ENCODE data around the gene ELP2.

Gene ELP2

DNA sequence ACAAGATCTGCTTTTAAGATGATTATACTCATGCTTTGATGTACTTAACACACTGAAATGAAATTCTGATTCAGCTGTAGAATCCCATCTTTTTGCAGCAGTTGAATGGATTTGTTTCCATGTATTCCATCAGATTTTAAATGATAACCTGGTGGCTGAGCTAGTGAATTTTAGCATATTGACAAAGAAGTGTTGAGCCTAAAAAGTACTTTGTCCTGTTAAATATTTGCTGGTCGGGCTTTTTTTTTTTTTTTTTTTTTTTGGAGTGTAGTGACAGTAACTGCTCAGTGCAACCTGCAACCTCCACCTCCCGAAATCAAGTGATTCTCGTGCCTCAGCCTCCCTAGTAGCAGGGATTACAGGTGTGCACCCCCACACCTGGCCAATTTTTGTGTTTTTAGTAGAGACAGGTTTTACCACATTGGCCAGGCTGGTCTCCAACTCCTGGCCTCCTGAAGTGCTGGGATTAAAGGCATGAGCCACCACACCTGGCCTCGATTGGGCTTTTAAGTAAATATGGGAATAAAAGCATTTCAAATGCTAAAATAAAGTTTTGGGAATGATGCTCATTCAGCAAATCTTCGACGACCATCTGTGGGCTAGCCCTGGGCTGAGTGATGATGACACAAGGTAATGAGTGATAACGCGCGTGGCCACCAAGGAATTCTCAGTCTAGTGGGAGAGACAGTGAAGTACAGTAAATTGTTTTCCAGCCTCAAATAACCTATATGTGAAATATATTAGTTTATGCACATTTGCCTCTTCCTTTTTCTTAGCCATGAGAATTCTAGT, 2.2 kb downstream of the ELP2 start:
- Histone ChIP-seq H3K27ac (ENCODE audit: insufficient read depth, low read length, poor library complexity, severe bottlenecking) (no peak overlapping the region), H3K4me3 (ENCODE audit: insufficient read depth, low read depth, low read length, poor library complexity, severe bottlenecking) (no peak overlapping the region)

DNA sequence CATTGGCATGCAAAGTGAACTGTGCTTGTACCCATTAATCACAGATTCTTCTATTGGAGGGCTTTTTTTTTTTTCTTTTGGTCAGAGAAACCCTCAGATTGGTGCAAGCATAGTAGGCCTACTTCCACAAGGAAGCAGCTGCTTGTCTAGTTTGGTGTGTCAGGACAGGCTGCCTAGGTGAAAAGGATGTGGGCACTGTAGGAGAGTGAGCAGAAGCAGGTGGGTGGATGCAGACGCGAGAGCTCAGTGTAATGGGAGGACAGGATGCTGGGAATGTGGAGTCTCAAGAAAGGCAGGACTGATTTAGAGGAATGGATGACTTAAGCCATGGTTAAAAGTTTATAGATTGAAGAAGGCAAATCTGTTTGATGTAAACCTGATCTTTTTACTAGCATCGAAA, 3.1 kb downstream of the ELP2 start:
- H3K36me3 ChIP-seq (ENCODE audit: control insufficient read depth, insufficient read depth, low read length), result peaks cover 11% of the 10 kb centered on the region
- no peak for DNase-seq
- H3K27ac ChIP-seq (ENCODE audit: insufficient read depth, low read length, poor library complexity, severe bottlenecking), result no peak overlapping the region
- no peaks in the 10 kb centered on the region for H3K27me3 ChIP-seq (replicated peaks; ENCODE audit: control insufficient read depth, insufficient read depth, low read length, poor library complexity, severe bottlenecking)
- peaks cover 33% of the 10 kb centered on the region for H3K4me1 ChIP-seq (ENCODE audit: control insufficient read depth, insufficient read depth, low read length, poor library complexity, severe bottlenecking)
- no peak overlapping the region for H3K4me3 ChIP-seq (ENCODE audit: insufficient read depth, low read depth, low read length, poor library complexity, severe bottlenecking)
- H3K9me3 ChIP-seq (ENCODE audit: control insufficient read depth, low read length), result no peaks in the 10 kb centered on the region

More for the DNA sequence above, 2.2 kb downstream of the ELP2 start:
- no peak for DNase-seq
- no peaks in the 10 kb centered on the region for H3K9me3 ChIP-seq (ENCODE audit: control insufficient read depth, low read length)
- H3K4me1 ChIP-seq (ENCODE audit: control insufficient read depth, insufficient read depth, low read length, poor library complexity, severe bottlenecking), result peaks cover 33% of the 10 kb centered on the region
- H3K36me3 ChIP-seq (ENCODE audit: control insufficient read depth, insufficient read depth, low read length), result peaks cover 7% of the 10 kb centered on the region
- no peaks in the 10 kb centered on the region for H3K27me3 ChIP-seq (replicated peaks; ENCODE audit: control insufficient read depth, insufficient read depth, low read length, poor library complexity, severe bottlenecking)

DNA sequence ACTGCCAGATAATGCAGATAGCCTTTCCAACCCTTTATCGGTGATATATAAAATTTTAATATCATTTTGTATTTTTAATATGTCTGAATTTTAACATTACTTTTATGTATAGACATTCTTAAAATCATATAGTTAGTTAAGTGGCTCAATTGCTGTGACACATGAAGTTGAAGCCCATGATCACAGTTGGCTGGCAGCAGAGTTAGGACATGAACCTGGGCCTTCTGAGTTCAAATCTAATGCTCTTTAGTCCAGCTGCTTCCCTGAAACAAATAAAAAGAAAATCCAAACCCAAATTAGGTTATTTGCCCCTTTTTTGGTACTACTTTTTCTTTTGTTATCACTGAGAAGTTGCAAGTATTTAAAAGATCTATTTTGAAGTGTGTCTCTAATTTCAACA, 5.6 kb downstream of the ELP2 start:
- Histone ChIP-seq H3K4me1 (ENCODE audit: control insufficient read depth, insufficient read depth, low read length, poor library complexity, severe bottlenecking) (peaks cover 24% of the 10 kb centered on the region), H3K4me3 (ENCODE audit: insufficient read depth, low read depth, low read length, poor library complexity, severe bottlenecking) (no peak overlapping the region), H3K27me3 (replicated peaks; ENCODE audit: control insufficient read depth, insufficient read depth, low read length, poor library complexity, severe bottlenecking) (no peaks in the 10 kb centered on the region), H3K27ac (ENCODE audit: insufficient read depth, low read length, poor library complexity, severe bottlenecking) (no peak overlapping the region), H3K9me3 (ENCODE audit: control insufficient read depth, low read length) (no peaks in the 10 kb centered on the region), H3K36me3 (ENCODE audit: control insufficient read depth, insufficient read depth, low read length) (peaks cover 27% of the 10 kb centered on the region)
- no peak for DNase-seq

DNA sequence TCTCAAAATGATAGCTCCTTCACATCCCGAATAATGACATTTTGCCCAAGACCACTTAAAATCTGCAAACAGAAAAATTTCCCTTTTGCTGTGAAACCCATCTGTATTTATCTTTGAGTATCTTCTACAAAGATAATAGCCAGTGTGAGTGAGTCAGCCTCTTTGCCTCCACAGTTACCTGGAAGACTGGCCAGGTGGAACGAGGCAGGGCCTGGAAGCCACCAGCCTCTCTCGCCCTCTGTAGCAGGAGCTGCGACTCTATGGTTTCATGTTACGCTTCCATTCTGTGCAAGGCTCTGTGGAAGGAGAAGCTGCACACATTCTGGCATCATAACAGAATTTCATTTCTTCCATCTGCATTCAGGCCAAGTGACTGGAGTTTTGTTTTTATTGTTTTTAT, 9.5 kb downstream of the ELP2 start:
- no peak overlapping the region for H3K27ac ChIP-seq (ENCODE audit: insufficient read depth, low read length, poor library complexity, severe bottlenecking)
- DNase-seq, result no peak
- H3K27me3 ChIP-seq (replicated peaks; ENCODE audit: control insufficient read depth, insufficient read depth, low read length, poor library complexity, severe bottlenecking), result no peaks in the 10 kb centered on the region
- peaks cover 54% of the 10 kb centered on the region for H3K36me3 ChIP-seq (ENCODE audit: control insufficient read depth, insufficient read depth, low read length)
- H3K9me3 ChIP-seq (ENCODE audit: control insufficient read depth, low read length), result no peaks in the 10 kb centered on the region
- H3K4me1 ChIP-seq (ENCODE audit: control insufficient read depth, insufficient read depth, low read length, poor library complexity, severe bottlenecking), result no peaks in the 10 kb centered on the region
- H3K4me3 ChIP-seq (ENCODE audit: insufficient read depth, low read depth, low read length, poor library complexity, severe bottlenecking), result no peak overlapping the region

DNA sequence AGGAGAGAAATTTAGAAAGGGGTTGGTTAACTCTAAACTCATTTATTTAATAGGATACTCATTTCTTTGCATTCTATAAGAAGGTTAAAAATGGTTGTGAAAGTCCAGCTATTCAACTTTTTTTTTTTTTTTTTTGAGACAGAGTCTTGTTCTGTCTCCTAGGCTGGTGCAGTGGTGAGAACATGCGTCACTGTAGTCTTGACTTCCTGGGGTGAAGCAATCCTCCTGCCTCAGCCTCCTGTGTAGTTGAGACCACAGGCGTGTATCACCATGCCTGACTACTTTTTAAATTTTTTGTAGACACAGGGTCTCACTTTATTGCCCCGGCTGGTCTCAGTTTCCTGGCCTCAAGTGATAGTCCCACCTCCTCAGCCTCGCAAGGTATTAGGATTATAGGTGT, 11.9 kb downstream of the ELP2 start:
- Histone ChIP-seq H3K4me3 (ENCODE audit: insufficient read depth, low read depth, low read length, poor library complexity, severe bottlenecking) (no peak overlapping the region), H3K27ac (ENCODE audit: insufficient read depth, low read length, poor library complexity, severe bottlenecking) (no peak overlapping the region), H3K9me3 (ENCODE audit: control insufficient read depth, low read length) (no peaks in the 10 kb centered on the region), H3K27me3 (replicated peaks; ENCODE audit: control insufficient read depth, insufficient read depth, low read length, poor library complexity, severe bottlenecking) (no peaks in the 10 kb centered on the region), H3K4me1 (ENCODE audit: control insufficient read depth, insufficient read depth, low read length, poor library complexity, severe bottlenecking) (no peaks in the 10 kb centered on the region), H3K36me3 (ENCODE audit: control insufficient read depth, insufficient read depth, low read length) (peaks cover 74% of the 10 kb centered on the region)
- no peak for DNase-seq

DNA sequence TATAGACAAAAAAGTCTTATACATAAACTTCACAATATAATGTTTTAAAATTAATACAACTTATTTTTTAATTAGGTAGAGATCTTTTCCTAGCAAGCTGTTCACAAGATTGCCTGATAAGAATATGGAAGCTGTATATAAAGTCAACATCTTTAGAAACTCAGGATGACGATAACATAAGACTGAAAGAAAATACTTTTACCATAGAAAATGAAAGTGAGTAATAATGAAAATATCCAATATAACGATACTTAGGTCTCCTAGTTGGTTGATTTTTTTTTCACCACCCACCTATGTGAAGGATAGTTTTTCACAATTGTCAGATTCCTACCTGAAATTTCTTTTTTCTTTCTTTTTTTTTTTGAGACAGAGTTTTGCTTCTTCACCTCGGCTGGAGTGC, 13.1 kb downstream of the ELP2 start:
- DNase-seq, result no peak
- H3K4me1 ChIP-seq (ENCODE audit: control insufficient read depth, insufficient read depth, low read length, poor library complexity, severe bottlenecking), result no peaks in the 10 kb centered on the region
- no peaks in the 10 kb centered on the region for H3K9me3 ChIP-seq (ENCODE audit: control insufficient read depth, low read length)
- no peak overlapping the region for H3K27ac ChIP-seq (ENCODE audit: insufficient read depth, low read length, poor library complexity, severe bottlenecking)
- peaks cover 77% of the 10 kb centered on the region for H3K36me3 ChIP-seq (ENCODE audit: control insufficient read depth, insufficient read depth, low read length)
- H3K27me3 ChIP-seq (replicated peaks; ENCODE audit: control insufficient read depth, insufficient read depth, low read length, poor library complexity, severe bottlenecking), result no peaks in the 10 kb centered on the region
- no peak overlapping the region for H3K4me3 ChIP-seq (ENCODE audit: insufficient read depth, low read depth, low read length, poor library complexity, severe bottlenecking)

DNA sequence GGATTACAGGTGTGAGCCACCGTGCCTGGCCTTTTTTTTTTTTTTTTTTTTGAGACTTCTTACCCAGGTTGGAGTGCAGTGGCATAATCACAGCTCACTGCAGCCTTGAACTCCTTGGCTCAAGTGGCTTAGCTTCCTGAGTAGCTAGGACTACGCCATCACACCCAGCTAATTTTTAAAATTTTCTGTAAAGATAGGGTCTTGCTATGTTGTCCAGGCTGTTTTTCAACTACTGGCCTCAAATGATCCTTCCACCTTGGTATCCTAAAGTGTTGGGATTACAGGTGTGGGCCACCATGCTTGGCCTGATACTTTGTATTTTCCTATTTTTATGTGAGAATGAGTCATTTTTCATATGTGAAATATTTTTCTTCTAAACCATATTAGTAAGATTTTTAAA, 13.7 kb downstream of the ELP2 start:
- H3K27me3 ChIP-seq (replicated peaks; ENCODE audit: control insufficient read depth, insufficient read depth, low read length, poor library complexity, severe bottlenecking), result no peaks in the 10 kb centered on the region
- no peaks in the 10 kb centered on the region for H3K4me1 ChIP-seq (ENCODE audit: control insufficient read depth, insufficient read depth, low read length, poor library complexity, severe bottlenecking)
- H3K36me3 ChIP-seq (ENCODE audit: control insufficient read depth, insufficient read depth, low read length), result peaks cover 71% of the 10 kb centered on the region

DNA sequence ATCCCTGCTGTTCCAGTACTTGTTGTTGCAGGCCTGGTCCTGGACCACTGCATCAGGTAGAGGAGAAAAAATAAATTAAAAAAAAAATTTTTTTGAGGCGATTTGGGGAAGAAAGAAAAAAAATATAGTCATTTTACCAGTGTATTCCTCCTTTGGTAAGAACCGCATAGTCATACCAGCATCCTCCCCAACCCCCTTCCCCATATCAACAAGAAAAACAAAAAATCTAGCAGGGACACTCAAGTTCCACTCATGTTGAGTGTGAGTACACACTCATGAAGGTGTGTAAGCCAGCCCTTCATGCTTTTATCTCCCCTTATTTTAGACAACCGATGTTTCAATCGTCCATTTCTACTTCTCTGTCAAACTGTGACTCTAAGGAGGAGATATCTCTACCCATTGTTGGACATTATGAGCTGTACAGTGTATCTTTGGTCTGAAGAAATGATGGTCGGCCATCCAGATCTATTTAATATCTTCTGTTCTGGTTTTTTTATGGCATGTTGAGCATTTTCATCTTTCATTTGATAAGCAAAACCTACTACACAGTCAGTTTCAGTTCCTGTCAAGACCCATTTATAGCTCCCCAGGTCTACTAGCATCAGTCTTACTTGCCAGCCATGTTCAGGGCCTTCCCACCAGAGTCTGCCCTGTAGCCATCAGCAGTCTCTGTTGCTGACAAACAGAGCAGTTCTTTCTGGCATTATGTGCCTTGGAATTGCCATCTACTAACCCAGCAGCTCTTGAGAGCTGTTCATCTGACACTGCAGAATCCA, 20.0 kb downstream of the ELP2 start:
- no peaks in the 10 kb centered on the region for H3K27me3 ChIP-seq (replicated peaks; ENCODE audit: control insufficient read depth, insufficient read depth, low read length, poor library complexity, severe bottlenecking)
- H3K4me3 ChIP-seq (ENCODE audit: insufficient read depth, low read depth, low read length, poor library complexity, severe bottlenecking), result no peak overlapping the region
- H3K36me3 ChIP-seq (ENCODE audit: control insufficient read depth, insufficient read depth, low read length), result peaks cover 47% of the 10 kb centered on the region
- no peak for DNase-seq
- H3K27ac ChIP-seq (ENCODE audit: insufficient read depth, low read length, poor library complexity, severe bottlenecking), result no peak overlapping the region
- H3K9me3 ChIP-seq (ENCODE audit: control insufficient read depth, low read length), result no peaks in the 10 kb centered on the region
- H3K4me1 ChIP-seq (ENCODE audit: control insufficient read depth, insufficient read depth, low read length, poor library complexity, severe bottlenecking), result no peaks in the 10 kb centered on the region

More for the DNA sequence above, 13.7 kb downstream of the ELP2 start:
- Histone ChIP-seq H3K4me3 (ENCODE audit: insufficient read depth, low read depth, low read length, poor library complexity, severe bottlenecking) (no peak overlapping the region), H3K27ac (ENCODE audit: insufficient read depth, low read length, poor library complexity, severe bottlenecking) (no peak overlapping the region), H3K9me3 (ENCODE audit: control insufficient read depth, low read length) (no peaks in the 10 kb centered on the region)
- no peak for DNase-seq

DNA sequence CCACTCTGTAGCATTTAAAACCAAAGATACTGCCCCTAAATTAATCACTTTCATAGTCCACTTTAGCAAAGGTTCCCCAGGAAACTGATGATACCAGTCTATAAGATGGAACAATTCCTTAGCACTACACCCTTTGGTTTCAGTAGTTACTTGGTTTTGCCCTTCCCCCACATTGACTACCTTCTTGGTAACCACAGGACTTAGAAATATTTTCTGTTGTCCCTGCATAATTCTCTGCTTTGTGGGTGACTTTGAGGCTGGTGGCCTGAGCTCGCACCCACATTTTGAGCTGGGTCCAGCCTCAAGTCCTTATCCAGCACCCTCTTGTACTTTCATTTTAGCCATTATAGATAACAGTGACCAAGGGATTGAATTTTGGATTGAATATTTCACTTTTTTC, 23.1 kb downstream of the ELP2 start:
- H3K36me3 ChIP-seq (ENCODE audit: control insufficient read depth, insufficient read depth, low read length), result peaks cover 52% of the 10 kb centered on the region
- H3K4me3 ChIP-seq (ENCODE audit: insufficient read depth, low read depth, low read length, poor library complexity, severe bottlenecking), result no peak overlapping the region
- H3K27me3 ChIP-seq (replicated peaks; ENCODE audit: control insufficient read depth, insufficient read depth, low read length, poor library complexity, severe bottlenecking), result no peaks in the 10 kb centered on the region
- no peak for DNase-seq
- H3K4me1 ChIP-seq (ENCODE audit: control insufficient read depth, insufficient read depth, low read length, poor library complexity, severe bottlenecking), result no peaks in the 10 kb centered on the region
- H3K27ac ChIP-seq (ENCODE audit: insufficient read depth, low read length, poor library complexity, severe bottlenecking), result no peak overlapping the region
- H3K9me3 ChIP-seq (ENCODE audit: control insufficient read depth, low read length), result no peaks in the 10 kb centered on the region

DNA sequence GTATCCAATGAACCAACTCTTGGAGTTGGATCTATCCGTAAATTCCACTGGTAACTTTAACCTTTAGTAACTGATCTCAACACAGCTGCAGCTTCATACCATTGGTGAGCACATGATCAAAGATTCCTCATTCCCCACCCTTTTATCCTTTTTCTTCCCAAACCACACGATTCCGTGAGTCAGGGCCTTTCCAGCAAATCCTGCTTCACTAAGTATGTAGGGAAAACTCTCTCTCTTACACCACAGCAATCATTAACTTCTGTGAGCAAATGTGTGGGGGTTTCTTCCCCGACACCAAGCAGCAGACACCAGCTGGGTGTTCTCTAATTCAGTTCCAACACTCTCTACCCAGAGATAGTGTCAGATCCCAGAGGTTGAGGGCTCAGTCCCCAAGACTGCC, 23.5 kb downstream of the ELP2 start:
- peaks cover 56% of the 10 kb centered on the region for H3K36me3 ChIP-seq (ENCODE audit: control insufficient read depth, insufficient read depth, low read length)
- no peak for DNase-seq
- no peak overlapping the region for H3K27ac ChIP-seq (ENCODE audit: insufficient read depth, low read length, poor library complexity, severe bottlenecking)
- H3K9me3 ChIP-seq (ENCODE audit: control insufficient read depth, low read length), result no peaks in the 10 kb centered on the region
- H3K4me1 ChIP-seq (ENCODE audit: control insufficient read depth, insufficient read depth, low read length, poor library complexity, severe bottlenecking), result no peaks in the 10 kb centered on the region
- H3K27me3 ChIP-seq (replicated peaks; ENCODE audit: control insufficient read depth, insufficient read depth, low read length, poor library complexity, severe bottlenecking), result no peaks in the 10 kb centered on the region
- no peak overlapping the region for H3K4me3 ChIP-seq (ENCODE audit: insufficient read depth, low read depth, low read length, poor library complexity, severe bottlenecking)

All from effector memory CD4-positive, alpha-beta T cell (primary cell).